NCI-H2196 (cell line): Measurements from ENCODE around the gene RTF1.

Source experiments
- DNase-seq: peaks from one replicate; lab custom pipeline; 2025; ENCODE audit not compliant: unreplicated experiment; lab: John Stamatoyannopoulos, UW

RTF1 gene

GRCh38 chr15:41502795-41503668 lies 86.1 kb downstream of the RTF1 start:
- DNase-seq, result no peak

DNA sequence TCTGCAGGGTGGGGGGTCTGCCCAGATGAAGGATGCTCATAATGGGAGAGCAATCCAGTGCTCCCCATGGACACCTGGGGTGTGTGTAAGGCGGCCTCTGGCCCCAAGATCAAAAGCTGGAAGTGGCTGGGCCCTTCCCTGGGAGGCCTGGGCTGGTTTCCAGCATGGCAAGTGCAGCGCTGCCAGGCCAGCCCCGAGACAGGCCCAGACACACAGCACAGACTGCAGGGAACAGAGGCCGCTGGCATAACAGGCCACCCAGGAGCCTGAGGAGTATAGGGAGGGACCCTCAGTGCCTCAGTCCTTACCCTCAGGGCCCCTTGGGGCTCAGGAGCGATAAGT lies 86.7 kb downstream of the RTF1 start:
- DNase-seq, result no peak

DNA sequence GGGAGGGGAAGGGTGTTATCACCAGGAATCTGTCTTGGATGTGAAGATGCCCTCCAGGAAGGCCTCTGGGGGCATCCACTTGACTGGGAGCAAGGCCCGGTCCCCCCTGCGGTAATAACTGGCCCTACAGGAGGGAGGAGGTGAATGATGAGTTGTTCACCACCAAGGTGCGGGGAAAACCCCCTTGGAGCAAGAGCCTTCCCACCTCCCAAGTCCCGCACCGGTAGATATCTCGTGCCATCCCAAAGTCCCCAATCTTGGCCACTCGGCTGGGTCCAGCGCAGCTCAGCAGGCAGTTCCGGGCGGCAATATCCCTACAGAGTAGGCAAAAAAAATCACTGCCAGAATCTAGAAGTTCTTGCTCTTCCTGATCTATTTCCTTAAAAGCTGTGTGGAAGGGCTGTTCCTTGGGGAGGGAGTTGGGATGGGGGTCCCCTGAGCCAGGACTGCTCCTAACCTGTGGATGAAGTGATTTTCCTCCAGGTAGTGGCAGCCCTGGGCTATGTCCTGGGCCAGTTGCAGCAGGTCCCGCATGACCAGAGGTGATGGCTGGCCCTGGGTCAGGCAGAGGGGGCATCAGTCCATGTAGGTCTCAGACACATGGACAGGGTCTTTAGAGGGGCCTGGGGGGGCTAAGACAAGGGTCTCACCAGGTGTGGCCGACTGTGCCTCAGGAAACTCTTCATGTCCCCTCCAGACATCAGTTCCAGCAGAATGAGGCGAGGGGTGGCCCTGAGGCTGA lies 88.0 kb downstream of the RTF1 start:
- no peak for DNase-seq

- no peak for DNase-seq
Observed at GRCh38 chr15:41505776-41506175, 88.9 kb downstream of the RTF1 start.

GRCh38 chr15:41506796-41507341 lies 90.0 kb downstream of the RTF1 start:
- DNase-seq, result no peak

- DNase-seq, result peak; percentile 57
Observed at GRCh38 chr15:41507820-41508290, 91.0 kb downstream of the RTF1 start.

DNA sequence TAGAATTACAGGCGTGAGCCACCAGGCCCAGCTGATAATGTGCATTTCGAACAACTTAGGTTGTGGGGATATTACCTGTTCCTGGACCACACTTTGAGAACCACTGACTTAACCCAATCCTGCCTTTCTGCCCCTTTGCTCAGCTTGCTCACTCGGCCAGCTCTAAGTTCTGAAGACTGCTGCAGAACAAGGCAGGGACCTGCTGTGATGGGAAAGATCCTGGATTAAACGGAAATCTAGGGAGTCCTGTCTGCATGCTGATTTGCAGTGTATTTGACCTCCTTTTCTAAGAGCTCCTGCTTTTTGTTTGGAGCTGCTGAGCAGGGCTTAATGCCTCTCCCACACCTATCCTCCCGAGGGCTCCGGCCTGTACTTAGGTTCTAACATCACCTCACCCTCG lies 93.8 kb downstream of the RTF1 start:
- no peak for DNase-seq

DNA sequence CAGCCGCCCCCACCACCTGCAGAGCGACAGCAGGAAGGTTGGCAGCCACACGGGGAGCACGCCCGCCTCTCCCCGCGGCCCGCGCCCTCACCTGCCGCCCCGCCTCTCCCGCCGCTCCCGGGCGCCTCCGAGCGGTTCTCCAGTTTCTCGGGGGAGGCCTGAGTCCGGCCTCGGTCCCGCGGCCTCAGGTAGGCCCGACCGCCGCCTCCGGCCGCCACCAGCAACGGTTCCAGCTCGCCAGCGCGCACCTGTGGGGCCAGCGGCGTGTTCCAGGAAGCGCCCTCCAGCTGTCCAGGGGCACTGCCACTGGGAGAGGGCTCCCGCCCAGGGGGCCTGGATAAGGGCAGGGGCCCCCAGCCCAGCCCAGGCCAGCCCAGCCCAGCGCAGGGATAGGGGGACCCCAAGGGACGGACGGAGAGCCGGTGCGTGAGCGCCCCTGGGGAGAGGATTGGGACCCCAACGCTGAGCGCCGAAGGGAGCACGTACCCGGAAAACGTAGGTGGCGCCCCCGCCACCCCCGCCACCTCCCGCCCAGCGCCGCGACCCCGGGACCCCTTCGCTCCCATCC lies 94.5 kb downstream of the RTF1 start:
- DNase-seq, result no peak

GRCh38 chr15:41511899-41512369 lies 95.0 kb downstream of the RTF1 start:
- no peak for DNase-seq

DNA sequence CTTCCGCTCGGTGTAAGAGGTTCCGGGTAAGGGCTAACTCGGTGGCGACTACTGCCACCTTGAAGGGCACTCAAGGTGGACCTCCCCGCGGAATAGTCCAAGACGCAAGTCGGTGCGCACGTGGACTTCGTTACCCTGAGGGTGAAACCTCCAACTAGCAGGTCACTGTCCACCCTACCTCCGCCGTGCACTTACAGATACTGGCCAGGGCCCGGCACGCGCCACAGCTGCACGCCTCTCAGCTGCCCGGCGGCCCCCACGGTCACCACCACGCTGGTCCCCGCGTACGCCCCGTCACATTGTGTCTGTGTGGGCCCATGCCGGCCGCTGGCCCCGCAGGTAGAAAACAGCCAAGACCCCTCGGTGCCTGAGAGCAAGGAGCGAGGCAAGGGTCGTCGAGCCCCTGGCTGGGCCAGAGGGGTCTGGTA lies 95.6 kb downstream of the RTF1 start:
- DNase-seq, result no peak

- no peak for DNase-seq
Observed at GRCh38 chr15:41512940-41513505, 96.1 kb downstream of the RTF1 start.

- no peak for DNase-seq
Observed at GRCh38 chr15:41513506-41514227, 96.8 kb downstream of the RTF1 start, which contains the start of gene LTK. LTK (minus strand) TSS chr15:41513827; CDS start chr15:41513709, 118 bp downstream.

GRCh38 chr15:41517895-41518449 lies 101.1 kb downstream of the RTF1 start:
- no peak for DNase-seq

DNA sequence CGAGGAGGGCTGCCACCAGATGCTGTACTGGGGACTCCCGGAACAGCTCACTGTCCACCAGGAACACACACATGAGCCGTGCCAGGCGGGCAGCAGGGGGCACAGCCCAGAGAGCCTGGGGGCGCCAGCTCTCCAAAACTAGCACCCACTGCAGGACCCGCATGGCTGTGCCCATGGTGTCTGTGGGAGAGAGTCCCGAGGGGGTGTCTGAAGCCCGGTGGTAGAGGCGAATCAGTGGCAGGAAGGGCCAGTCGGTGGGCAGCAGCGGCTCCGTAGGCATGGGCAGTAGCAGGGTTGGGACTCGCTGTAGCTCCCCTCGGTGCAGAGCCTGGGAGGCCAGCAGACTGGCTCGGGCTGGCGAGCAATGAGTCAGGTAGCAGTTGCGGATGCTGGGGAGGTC lies 103.7 kb downstream of the RTF1 start:
- DNase-seq, result no peak

DNA sequence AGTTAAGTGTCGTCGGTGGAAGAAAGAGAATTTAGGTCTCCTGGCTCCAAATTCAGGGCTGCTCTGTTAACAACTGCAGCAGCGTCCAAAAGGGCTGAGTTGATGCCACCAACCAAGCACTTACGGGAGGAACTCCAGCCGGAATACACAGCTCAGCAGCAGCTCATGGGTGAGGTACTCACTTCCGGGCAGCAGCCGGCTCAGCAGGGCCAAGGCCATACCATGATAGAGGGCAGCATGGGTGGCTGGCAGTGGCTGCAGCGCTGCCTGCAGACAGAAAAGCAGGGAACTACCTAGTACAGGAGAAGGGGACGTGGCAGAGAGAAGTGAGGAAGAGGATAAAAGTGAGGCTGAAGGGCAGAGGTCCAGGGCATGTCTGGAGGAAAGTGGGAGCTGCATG lies 104.7 kb downstream of the RTF1 start:
- no peak for DNase-seq

- no peak for DNase-seq
Observed at GRCh38 chr15:41523097-41523496, 106.2 kb downstream of the RTF1 start.

GRCh38 chr15:41530363-41530956 lies 113.6 kb downstream of the RTF1 start:
- DNase-seq, result no peak
